IMR-90 (cell line): Measurements from ENCODE around the gene METTL22. TPM values are rescaled to one million over a fixed set of nuclear protein-coding genes. Genes with fewer than 3 reads are reported as not detected.

Source experiments
- ATAC-seq: fragments of 200-7000 bp; cut with Tn5 transposase; 2 replicates; pipeline ENCODE4 v1.9.1; 2020; ENCODE audit warnings: low read depth, mild to moderate bottlenecking, moderate library complexity
- BruUV-seq: library from RNA; stranded (reverse); fragments of 400-500 nt; replicated peaks from 2 replicates; lab custom pipeline; 2021; lab: Mats Ljungman, UMichigan
- CTCF ChIA-PET: fragments of 300-600 bp; formaldehyde crosslinking; extraction: SDS; loops from one replicate; lab custom pipeline; 2021; ENCODE audit warnings: antibody characterized with exemption; lab: Yijun Ruan, JAX
- POLR2A ChIA-PET: fragments of 300-600 bp; sonication (Branson Sonifier 250); formaldehyde crosslinking; loops from one replicate; lab custom pipeline; 2022; ENCODE audit warnings: antibody characterized with exemption; ENCODE audit not compliant: unreplicated experiment; lab: Charles Lee
- DNase-seq: peaks from one replicate; pipeline ENCODE4 v3.0.0; 2013
- H2AFZ ChIP-seq: replicated peaks from 2 replicates; pipeline ENCODE3; 2013; ENCODE audit warnings: low read length, mild to moderate bottlenecking; ENCODE audit not compliant: poor library complexity
- H2AK5ac ChIP-seq: 2 replicates; pipeline ENCODE4 v1.6.1; 2013; ENCODE audit warnings: low read depth, low read length, inconsistent platforms
- H2AK9ac ChIP-seq: replicated peaks from 2 replicates; pipeline ENCODE3; 2013; ENCODE audit warnings: mild to moderate bottlenecking, low read depth, low read length, moderate library complexity; ENCODE audit not compliant: poor library complexity
- H2BK120ac ChIP-seq: 2 replicates; pipeline ENCODE4 v1.6.1; 2013; ENCODE audit warnings: low read depth, low read length, inconsistent platforms
- H2BK15ac ChIP-seq: 3 replicates; pipeline ENCODE4 v1.6.1; 2013; ENCODE audit warnings: low read depth, low read length, inconsistent platforms
- H2BK20ac ChIP-seq: 2 replicates; pipeline ENCODE4 v1.6.1; 2013; ENCODE audit warnings: low read depth, mild to moderate bottlenecking, inconsistent platforms, low read length, moderate library complexity
- H2BK5ac ChIP-seq: 2 replicates; pipeline ENCODE4 v1.6.1; 2013; ENCODE audit warnings: mild to moderate bottlenecking, low read depth, low read length, inconsistent platforms; ENCODE audit not compliant: poor library complexity, severe bottlenecking
- H3K14ac ChIP-seq: replicated peaks from 2 replicates; pipeline ENCODE4 v1.6.1; 2013; ENCODE audit warnings: low read depth, low read length, inconsistent platforms
- H3K18ac ChIP-seq: 2 replicates; pipeline ENCODE4 v1.6.1; 2013; ENCODE audit warnings: low read depth, low read length, control low read depth
- H3K23ac ChIP-seq: 2 replicates; pipeline ENCODE4 v1.6.1; 2013; ENCODE audit warnings: low read depth, low read length, inconsistent platforms
- H3K27ac ChIP-seq: 2 replicates; pipeline ENCODE4 v1.5.1; 2013; ENCODE audit warnings: mild to moderate bottlenecking, control low read depth, low read length; ENCODE audit not compliant: insufficient read depth
- H3K27me3 ChIP-seq: 2 replicates; pipeline ENCODE4 v1.6.1; 2013; ENCODE audit warnings: low read length; ENCODE audit not compliant: control insufficient read depth, insufficient read depth
- H3K36me3 ChIP-seq: 2 replicates; pipeline ENCODE4 v1.6.1; 2013; ENCODE audit warnings: low read length, mixed read lengths; ENCODE audit not compliant: control insufficient read depth, insufficient read depth
- H3K4ac ChIP-seq: 2 replicates; pipeline ENCODE4 v1.6.1; 2013; ENCODE audit warnings: low read depth, low read length, inconsistent platforms
- H3K4me1 ChIP-seq: 2 replicates; pipeline ENCODE4 v1.6.1; 2013; ENCODE audit warnings: low read length, mixed read lengths; ENCODE audit not compliant: control insufficient read depth, insufficient read depth
- H3K4me2 ChIP-seq: 2 replicates; pipeline ENCODE4 v1.6.1; 2013; ENCODE audit warnings: low read depth, mild to moderate bottlenecking, control low read depth, low read length, moderate library complexity
- H3K4me3 ChIP-seq: 2 replicates; pipeline ENCODE4 v1.5.1; 2013; ENCODE audit warnings: low read depth, mild to moderate bottlenecking, control low read depth, low read length, moderate library complexity; ENCODE audit not compliant: insufficient read depth
- H3K56ac ChIP-seq: 2 replicates; pipeline ENCODE4 v1.6.1; 2013; ENCODE audit warnings: low read length, inconsistent platforms; ENCODE audit not compliant: insufficient read depth; ENCODE audit errors: extremely low read depth
- H3K79me1 ChIP-seq, 2 experiments: 2 replicates each; pipeline ENCODE4 v1.6.1; 2013; ENCODE audit warnings: low read length in 2 of 2, inconsistent platforms in 1 of 2, low read depth in 1 of 2
- H3K9ac ChIP-seq: 2 replicates; pipeline ENCODE4 v1.6.1; 2013; ENCODE audit warnings: low read depth, low read length, control low read depth
- H3K9me1 ChIP-seq: 2 replicates; pipeline ENCODE4 v1.6.1; 2013; ENCODE audit warnings: low read length, inconsistent platforms; ENCODE audit not compliant: insufficient read depth
- H3K9me3 ChIP-seq: 2 replicates; pipeline ENCODE4 v1.6.1; 2013; ENCODE audit warnings: low read length; ENCODE audit not compliant: control insufficient read depth, insufficient read depth
- H4K20me1 ChIP-seq: 2 replicates; pipeline ENCODE4 v1.6.1; 2013; ENCODE audit warnings: low read length, inconsistent platforms; ENCODE audit not compliant: insufficient read depth
- H4K5ac ChIP-seq: 2 replicates; pipeline ENCODE4 v1.6.1; 2013; ENCODE audit warnings: mild to moderate bottlenecking, low read depth, low read length, control low read depth
- H4K8ac ChIP-seq, 2 experiments: 2 replicates each; pipeline ENCODE4 v1.6.1; 2013; ENCODE audit warnings: low read depth in 2 of 2, low read length in 2 of 2, control low read depth in 1 of 2, inconsistent platforms in 1 of 2
- H4K91ac ChIP-seq: 2 replicates; pipeline ENCODE4 v1.6.1; 2013; ENCODE audit warnings: low read depth, low read length, inconsistent platforms; ENCODE audit not compliant: insufficient read depth
- BHLHE40 ChIP-seq: fragments of 150-350 bp; IDR thresholded peaks from 2 replicates; pipeline ENCODE4 v1.6.1; 2016; ENCODE audit warnings: mild to moderate bottlenecking, low read depth, low read length
- CEBPB ChIP-seq: IDR thresholded peaks from 2 replicates; pipeline ENCODE4 v1.6.1; 2012; ENCODE audit warnings: low read depth, low read length, improper control_type of control experiment
- CHD1 ChIP-seq: IDR thresholded peaks from 2 replicates; pipeline ENCODE4 v1.6.1; 2012; ENCODE audit warnings: low read depth, low read length, improper control_type of control experiment
- CTCF ChIP-seq: conservative IDR thresholded peaks from 2 replicates; pipeline ENCODE4 v1.5.1; 2012; ENCODE audit warnings: mild to moderate bottlenecking, low read depth, low read length, improper control_type of control experiment
- ELK1 ChIP-seq: fragments of 150-350 bp; IDR thresholded peaks from 2 replicates; pipeline ENCODE4 v1.6.1; 2016; ENCODE audit warnings: low read depth, mild to moderate bottlenecking, low read length, moderate library complexity, borderline replicate concordance
- FOS ChIP-seq: fragments of 150-350 bp; IDR thresholded peaks from 2 replicates; pipeline ENCODE4 v1.6.1; 2016; ENCODE audit warnings: low read depth, low read length
- MAFK ChIP-seq: IDR thresholded peaks from 2 replicates; pipeline ENCODE4 v1.6.1; 2012; ENCODE audit warnings: low read depth, low read length, improper control_type of control experiment
- MAZ ChIP-seq: IDR thresholded peaks from 2 replicates; pipeline ENCODE4 v1.6.1; 2012; ENCODE audit warnings: low read depth, mild to moderate bottlenecking, low read length, improper control_type of control experiment, moderate library complexity, borderline replicate concordance
- MXI1 ChIP-seq: IDR thresholded peaks from 2 replicates; pipeline ENCODE4 v1.6.1; 2012; ENCODE audit warnings: low read depth, mild to moderate bottlenecking, low read length, moderate library complexity, borderline replicate concordance
- NFE2L2 ChIP-seq: fragments of 150-350 bp; IDR thresholded peaks from 2 replicates; pipeline ENCODE4 v1.6.1; 2016; ENCODE audit warnings: low read depth, mild to moderate bottlenecking, low read length
- POLR2A ChIP-seq: IDR thresholded peaks from 2 replicates; pipeline ENCODE4 v1.6.1; 2012; ENCODE audit warnings: mild to moderate bottlenecking, low read depth, low read length
- RAD21 ChIP-seq: IDR thresholded peaks from 2 replicates; pipeline ENCODE4 v1.6.1; 2012; ENCODE audit warnings: low read length, improper control_type of control experiment
- RCOR1 ChIP-seq: IDR thresholded peaks from 2 replicates; pipeline ENCODE4 v1.6.1; 2012; ENCODE audit warnings: mild to moderate bottlenecking, low read length, improper control_type of control experiment; ENCODE audit not compliant: insufficient replicate concordance
- RFX5 ChIP-seq: IDR thresholded peaks from 2 replicates; pipeline ENCODE4 v1.8.0; 2012; ENCODE audit warnings: low read depth, mild to moderate bottlenecking, low read length, moderate library complexity
- SMC3 ChIP-seq: fragments of 150-350 bp; IDR thresholded peaks from 2 replicates; pipeline ENCODE4 v1.6.1; 2016; ENCODE audit warnings: low read depth, mild to moderate bottlenecking, antibody characterized with exemption, low read length, moderate library complexity
- WGBS, 2 experiments: methylation state at CpG; one replicate each; pipeline versions ENCODE4 v1.1.5 to v1.1.7; 2013; ENCODE audit warnings: missing lambda C conversion rate in 2 of 2; ENCODE audit not compliant: insufficient read length in 1 of 2; ENCODE audit errors: extremely low coverage in 2 of 2; 5-methylcytosine and 5-hydroxymethylcytosine counted together
- dilution Hi-C: fragments of 300-500 bp; cut with HindIII; formaldehyde crosslinking; loops from one replicate; pipeline ENCODE4 v1.14.3; 2018; ENCODE audit warnings: low sequenced_read_pairs; ENCODE audit not compliant: unreplicated experiment
- in situ Hi-C: fragments of 300-500 bp; cut with MboI; formaldehyde crosslinking; loops from 3 replicates; pipeline ENCODE4 v1.14.3; 2019; ENCODE audit warnings: low sequenced_read_pairs, inconsistent platforms, mixed read lengths
- intact Hi-C: fragments of 100-400 bp; cut with micrococcal nuclease; formaldehyde crosslinking; loops from 2 replicates; pipeline ENCODE4 v1.10.0; 2022
- polyA plus RNA-seq, 3 experiments: library from polyadenylated mRNA; depleted of rRNA; stranded (reverse); fragments of >200 nt; gene quantifications; 2 replicates each; pipeline ENCODE4 v1.2.3, GENCODE V29; 2012; ENCODE audit warnings: low replicate concordance in 1 of 3
- total RNA-seq: library from RNA; depleted of rRNA; stranded (reverse); fragments of >200 nt; gene quantifications from 2 replicates; pipeline ENCODE4 v1.2.3, GENCODE V29; 2012
- TF ChIP-seq, protein P1 (sequence below): fragments of 150-350 bp; IDR thresholded peaks from 2 replicates; pipeline ENCODE4 v1.6.1; 2017; ENCODE audit warnings: mild to moderate bottlenecking, antibody characterized with exemption, low read length, low read depth

The METTL22 gene
- total and polyA plus RNA-seq, 2 of the 4 experiments (the other 2 are of a cell fraction), result 27.2 to 51.2 TPM

GRCh38 chr16:8668113-8668512, 46.6 kb downstream of the METTL22 start:
- Histone ChIP-seq H2AFZ (no peak overlapping the region), H2BK15ac (no peak overlapping the region), H2AK9ac (no peak overlapping the region), H3K27ac (no peak overlapping the region), H3K23ac (no peak overlapping the region), H3K9me1 (no peaks in the 10 kb centered on the region), H3K14ac (no peak overlapping the region), H3K79me1 (no peaks in the 10 kb centered on the region), H4K91ac (no peak overlapping the region), H3K27me3 (no peaks in the 10 kb centered on the region; the same call in none of the 2 replicates), H3K4me1 (no peaks in the 10 kb centered on the region), H3K4me3 (no peak overlapping the region), H4K5ac (no peak overlapping the region), H3K4me2 (no peak overlapping the region), H2BK120ac (no peak overlapping the region), H3K9me3 (no peaks in the 10 kb centered on the region), H3K18ac (no peak overlapping the region), H4K20me1 (no peaks in the 10 kb centered on the region), H3K9ac (no peak overlapping the region), H2BK20ac (no peak overlapping the region), H3K4ac (no peak overlapping the region), H2AK5ac (no peak overlapping the region), H3K36me3 (no peaks in the 10 kb centered on the region), H4K8ac (no peak overlapping the region), H3K56ac (no peak overlapping the region), H2BK5ac (no peak overlapping the region)
- no CpG with 5 or more reads among the region's 5 CpGs for WGBS, 2 experiments
- intact Hi-C loops, result no loop called here
- in situ Hi-C loops, result loop anchor here (5.0 to 25.0 kb wide), 3 partner anchors 124 to 469 kb away; no protein-coding TSS in a partner anchor
- CTCF ChIA-PET, result no interaction called here
- DNase-seq, result no peak
- ATAC-seq, result no peak
- TF ChIP-seq POLR2A (no peak), ELK1 (no peak), CHD1 (no peak), CEBPB (no peak), CTCF (no peak), MXI1 (no peak), BHLHE40 (no peak), RFX5 (no peak), MAFK (no peak), MAZ (no peak), FOS (no peak), RAD21 (no peak), SMC3 (no peak), RCOR1 (no peak), NFE2L2 (no peak)
- TF ChIP-seq, protein P1, sequence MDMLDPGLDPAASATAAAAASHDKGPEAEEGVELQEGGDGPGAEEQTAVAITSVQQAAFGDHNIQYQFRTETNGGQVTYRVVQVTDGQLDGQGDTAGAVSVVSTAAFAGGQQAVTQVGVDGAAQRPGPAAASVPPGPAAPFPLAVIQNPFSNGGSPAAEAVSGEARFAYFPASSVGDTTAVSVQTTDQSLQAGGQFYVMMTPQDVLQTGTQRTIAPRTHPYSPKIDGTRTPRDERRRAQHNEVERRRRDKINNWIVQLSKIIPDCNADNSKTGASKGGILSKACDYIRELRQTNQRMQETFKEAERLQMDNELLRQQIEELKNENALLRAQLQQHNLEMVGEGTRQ, result no peak
- no TSS peak for BruUV-seq
- POLR2A ChIA-PET, result no interaction called here
- dilution Hi-C loops, result no loop called here
